ENCODE data around the gene SPSB3.

The SPSB3 gene

GRCh38 chr16:1775006-1775845 is 7.1 kb downstream of the SPSB3 start:
- no peak for DNase-seq (ENCODE audit: low spot score)

GRCh38 chr16:1774448-1774780 is 8.0 kb downstream of the SPSB3 start:
- DNase-seq (ENCODE audit: low spot score) = no peak

GRCh38 chr16:1773703-1774447 is 8.5 kb downstream of the SPSB3 start:
- peak; percentile 68 for DNase-seq (ENCODE audit: low spot score)

GRCh38 chr16:1772908-1773702 is 9.3 kb downstream of the SPSB3 start, which contains the start of gene MRPS34:
MRPS34 (minus strand) TSS chr16:1773134; CDS start chr16:1773119, 15 bp downstream.
- peak; percentile 92 for DNase-seq (ENCODE audit: low spot score)

GRCh38 chr16:1772362-1772907 is 9.9 kb downstream of the SPSB3 start, which contains the start of gene EME2:
EME2 (plus strand) TSS chr16:1772810; CDS start chr16:1773228, 418 bp downstream.
- peak; percentile 59 for DNase-seq (ENCODE audit: low spot score)

- DNase-seq (ENCODE audit: low spot score) = no peak
Observed at GRCh38 chr16:1771864-1772361, 10.5 kb downstream of the SPSB3 start.

- peak; percentile 90 for DNase-seq (ENCODE audit: low spot score)
Observed at GRCh38 chr16:1771188-1771863, 11.0 kb downstream of the SPSB3 start, which contains the start of gene NME3. NME3 (minus strand) TSS chr16:1771543; CDS start chr16:1771534, 9 bp downstream.

GRCh38 chr16:1770328-1771187 is 11.8 kb downstream of the SPSB3 start:
- DNase-seq (ENCODE audit: low spot score) = peak; percentile 81

GRCh38 chr16:1769402-1770300 is 12.7 kb downstream of the SPSB3 start:
- no peak for DNase-seq (ENCODE audit: low spot score)

GRCh38 chr16:1768767-1769401 is 13.5 kb downstream of the SPSB3 start:
- DNase-seq (ENCODE audit: low spot score) = no peak

GRCh38 chr16:1768061-1768766 is 14.2 kb downstream of the SPSB3 start:
- DNase-seq (ENCODE audit: low spot score) = no peak

- DNase-seq (ENCODE audit: low spot score) = no peak
Observed at GRCh38 chr16:1767116-1767994, 15.0 kb downstream of the SPSB3 start.

GRCh38 chr16:1766701-1767100 is 15.7 kb downstream of the SPSB3 start:
- no peak for DNase-seq (ENCODE audit: low spot score)

GRCh38 chr16:1766231-1766630 is 16.1 kb downstream of the SPSB3 start:
- DNase-seq (ENCODE audit: low spot score) = no peak

- no peak for DNase-seq (ENCODE audit: low spot score)
Observed at GRCh38 chr16:1765826-1766225, 16.5 kb downstream of the SPSB3 start.

- DNase-seq (ENCODE audit: low spot score) = no peak
Observed at GRCh38 chr16:1764971-1765370, 17.4 kb downstream of the SPSB3 start.
